HepG2 (cell line): Measurements from ENCODE around the gene PCDHA7.

Experiments
- BHLHE40 ChIP-seq: IDR thresholded peaks from 2 replicates; pipeline ENCODE4 v1.6.1; 2011; ENCODE audit warnings: low read length, improper control_type of control experiment
- CHCHD3 ChIP-seq: sonication (generic); formaldehyde crosslinking; IDR thresholded peaks from 2 replicates; pipeline ENCODE4 v1.8.0; 2022; ENCODE audit warnings: mild to moderate bottlenecking, missing genetic modification reagents, moderate library complexity
- CTCF ChIP-seq: sonication (generic); formaldehyde crosslinking; IDR thresholded peaks from 2 replicates; pipeline ENCODE4 v1.5.0; 2020; ENCODE audit warnings: mild to moderate bottlenecking, missing genetic modification reagents, moderate library complexity
- NFATC3 ChIP-seq: sonication (generic); formaldehyde crosslinking; IDR thresholded peaks from 2 replicates; pipeline ENCODE4 v1.5.1; 2020; ENCODE audit warnings: mild to moderate bottlenecking, missing genetic modification reagents
- SKIL ChIP-seq: sonication (generic); formaldehyde crosslinking; IDR thresholded peaks from 2 replicates; pipeline ENCODE4 v1.8.0; 2022; ENCODE audit warnings: missing genetic modification reagents, mild to moderate bottlenecking, moderate library complexity, borderline replicate concordance
- USF2 ChIP-seq, 2 experiments: sonication (generic) in 1 of 2; formaldehyde crosslinking in 1 of 2; IDR thresholded peaks; 2 replicates each; pipeline versions ENCODE4 v1.5.1 to v1.6.1; 2011 to 2020; ENCODE audit warnings: borderline replicate concordance in 1 of 2, low read depth in 1 of 2, low read length in 1 of 2, mild to moderate bottlenecking in 1 of 2, missing genetic modification reagents in 1 of 2, moderate library complexity in 1 of 2
- ZBTB4 ChIP-seq: sonication (generic); formaldehyde crosslinking; IDR thresholded peaks from 2 replicates; pipeline ENCODE4 v1.4.0; 2020; ENCODE audit warnings: missing genetic modification reagents, mild to moderate bottlenecking, borderline replicate concordance
- ZBTB7A ChIP-seq: sonication (generic); formaldehyde crosslinking; IDR thresholded peaks from 2 replicates; pipeline ENCODE4 v1.8.0; 2022; ENCODE audit warnings: mild to moderate bottlenecking, missing genetic modification reagents
- ZNF274 ChIP-seq: sonication (generic); formaldehyde crosslinking; IDR thresholded peaks from 2 replicates; pipeline ENCODE4 v1.5.1; 2020; ENCODE audit warnings: mild to moderate bottlenecking, missing genetic modification reagents
- ZNF350 ChIP-seq: sonication (generic); formaldehyde crosslinking; IDR thresholded peaks from 2 replicates; pipeline ENCODE4 v1.4.0; 2020; ENCODE audit warnings: mild to moderate bottlenecking, low read depth, missing genetic modification reagents, borderline replicate concordance

- TF ChIP-seq ZBTB7A (no peak), USF2 (IDR thresholded peaks at IDR 0.05; ENCODE audit: low read depth, low read length) (no peak), USF2 (CRISPR knock-in tag; IDR thresholded peaks at IDR 0.05; ENCODE audit: borderline replicate concordance) (no peak), ZBTB4 (no peak), ZNF274 (CRISPR knock-in tag) (no peak), CHCHD3 (CRISPR knock-in tag) (no peak), SKIL (CRISPR knock-in tag) (no peak), ZNF350 (CRISPR knock-in tag) (no peak), CTCF (CRISPR knock-in tag) (no peak), NFATC3 (no peak), BHLHE40 (no peak)
Observed at GRCh38 chr5:140822281-140822629, 11.8 kb upstream of the PCDHA7 start.
